HG03103 (cell line): ENCODE measurements around the gene GARRE1.
A peak's percentile ranks its signal among the peaks of the same experiment; 100 is the strongest.
"Not testable (repeated sequence)": the region's sequence is repeated elsewhere in the genome, so short reads cannot be mapped to it uniquely, and the experiment has no call there.

Source experiments
- ATAC-seq: cut with Tn5 transposase; IDR thresholded peaks from one replicate; pipeline ENCODE4 v1.9.1; 2021; ENCODE audit warnings: low read depth; ENCODE audit not compliant: unreplicated experiment

The GARRE1 gene

DNA sequence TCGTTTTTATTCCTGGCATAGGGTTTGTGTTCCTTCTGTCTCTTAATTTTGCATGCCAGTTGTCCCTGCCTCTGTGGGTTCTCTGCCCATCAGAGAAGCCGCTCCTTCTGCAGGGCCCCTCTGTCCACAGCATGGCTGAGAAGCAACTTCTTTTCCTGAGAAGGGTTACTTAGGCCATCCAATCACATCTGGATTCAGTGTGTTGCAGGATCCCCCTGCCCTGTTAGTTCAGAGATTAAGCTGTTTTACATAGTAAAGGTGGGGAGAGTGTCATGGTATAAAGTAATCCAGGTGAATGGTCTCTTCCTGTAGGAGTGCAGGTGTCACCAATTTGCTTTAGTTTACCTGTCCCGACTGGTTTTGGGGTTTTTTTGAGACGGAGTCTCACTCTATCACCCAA lies 22.9 kb upstream of the GARRE1 start:
- ATAC-seq = no peak

DNA sequence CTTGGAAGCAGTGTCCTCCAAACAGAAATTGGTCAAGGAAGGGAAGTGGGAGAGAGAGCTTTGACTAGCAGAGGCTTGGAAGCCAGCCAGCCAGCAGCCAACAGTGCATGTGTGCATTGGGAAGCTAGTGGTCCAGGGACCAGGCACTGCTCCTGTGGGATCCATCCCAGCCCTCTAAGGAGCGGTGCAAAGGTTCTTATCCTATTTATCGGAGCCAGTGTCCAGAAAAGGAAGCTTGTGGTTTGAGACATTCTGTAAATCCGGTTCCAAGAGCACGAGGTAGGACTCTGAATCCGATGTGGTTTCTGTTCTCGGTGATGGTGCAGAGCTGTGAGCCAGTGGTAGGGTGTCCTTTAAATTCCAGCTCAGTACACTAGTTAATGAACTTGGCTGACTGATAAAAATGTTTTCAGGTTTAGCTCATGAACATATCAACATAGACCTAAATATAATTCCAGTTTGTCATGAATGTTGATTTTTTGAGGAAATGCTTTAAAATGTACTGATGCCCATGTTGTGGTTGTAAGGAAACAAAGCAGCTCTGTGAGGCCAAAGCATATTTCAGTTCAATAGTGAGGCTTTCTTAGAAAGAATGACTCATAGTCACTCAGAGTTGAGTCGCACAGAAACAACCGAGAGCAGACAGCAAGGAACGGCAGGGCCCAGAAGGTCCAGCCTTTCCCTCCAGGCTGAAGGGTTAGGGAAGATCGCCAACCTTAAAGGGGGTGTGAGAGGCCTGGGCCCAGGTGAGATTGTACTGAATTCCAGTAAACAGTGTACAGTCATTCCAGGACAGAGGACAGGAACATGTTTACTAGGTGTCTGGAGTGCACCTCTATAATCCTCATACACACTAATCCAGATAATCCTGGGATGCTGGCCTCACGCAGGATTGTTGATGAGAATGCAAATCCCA lies 21.5 kb upstream of the GARRE1 start:
- peak; percentile 50 for ATAC-seq

DNA sequence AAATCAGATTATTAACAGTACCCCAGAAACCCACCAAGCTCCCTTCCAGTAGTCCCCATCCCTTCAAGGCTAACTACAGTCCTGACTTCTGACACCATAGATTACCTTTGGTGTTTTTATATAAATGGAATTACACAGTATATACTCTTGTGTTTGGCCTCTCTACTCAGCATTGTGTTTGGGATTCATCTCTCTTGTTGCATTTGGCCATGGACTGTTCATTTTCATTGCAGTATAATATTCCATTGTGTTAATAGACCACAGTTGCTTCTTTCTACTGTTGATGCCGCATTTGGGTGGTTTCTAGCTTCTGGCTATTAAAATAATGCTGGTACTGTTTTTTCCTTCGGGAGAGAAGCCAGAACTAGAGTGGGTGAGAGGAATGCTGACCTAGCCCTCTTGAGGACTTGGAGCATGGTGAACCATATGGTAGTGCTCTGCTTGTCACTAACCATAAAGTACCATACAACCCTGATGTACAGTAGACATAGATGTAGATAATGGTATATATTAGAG lies 18.9 kb upstream of the GARRE1 start:
- no peak for ATAC-seq

DNA sequence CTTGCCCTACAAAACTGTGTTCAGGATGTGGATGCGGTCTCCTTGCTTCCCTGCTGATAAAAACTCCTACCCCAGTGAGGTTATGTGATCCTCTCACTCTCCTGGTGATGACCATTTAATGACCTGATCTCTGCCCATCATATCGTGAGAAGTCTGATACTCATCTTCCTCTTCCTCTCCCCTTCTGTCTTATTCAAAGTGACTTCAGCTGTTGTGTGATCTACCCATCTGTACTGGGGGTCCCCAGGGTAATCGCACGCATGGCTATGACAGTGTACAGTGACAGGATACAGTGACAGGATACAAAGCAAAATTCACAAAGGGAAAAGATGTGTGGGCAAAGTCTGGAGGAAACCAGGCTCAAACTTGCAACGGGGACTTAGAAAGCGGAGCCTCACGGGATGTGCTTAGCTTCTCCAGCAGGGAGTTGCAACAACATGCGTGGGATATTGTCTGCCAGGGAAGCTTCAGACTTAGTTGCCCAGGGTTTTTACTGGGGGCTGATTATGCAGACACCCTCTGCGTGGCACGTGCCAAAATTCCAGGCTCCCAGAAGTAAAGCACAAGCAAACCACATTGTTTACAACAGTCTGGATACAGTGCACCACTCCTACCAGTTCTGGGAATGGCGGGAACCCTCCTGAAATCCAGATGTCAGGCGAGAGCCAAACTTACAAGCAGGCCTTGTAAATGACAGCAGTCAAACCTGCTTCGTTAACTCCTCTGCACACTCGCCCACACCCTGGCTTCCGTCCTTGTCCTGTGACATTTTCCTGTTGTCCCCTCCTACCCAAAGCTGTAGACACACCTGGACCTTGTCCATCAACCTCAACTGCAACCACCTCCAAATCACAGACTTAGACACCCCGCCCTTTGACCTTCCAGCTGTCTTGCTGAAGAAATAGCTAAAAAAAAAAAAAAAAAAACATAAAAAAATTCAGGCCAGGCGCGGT lies 18.0 kb upstream of the GARRE1 start:
- ATAC-seq = no peak

DNA sequence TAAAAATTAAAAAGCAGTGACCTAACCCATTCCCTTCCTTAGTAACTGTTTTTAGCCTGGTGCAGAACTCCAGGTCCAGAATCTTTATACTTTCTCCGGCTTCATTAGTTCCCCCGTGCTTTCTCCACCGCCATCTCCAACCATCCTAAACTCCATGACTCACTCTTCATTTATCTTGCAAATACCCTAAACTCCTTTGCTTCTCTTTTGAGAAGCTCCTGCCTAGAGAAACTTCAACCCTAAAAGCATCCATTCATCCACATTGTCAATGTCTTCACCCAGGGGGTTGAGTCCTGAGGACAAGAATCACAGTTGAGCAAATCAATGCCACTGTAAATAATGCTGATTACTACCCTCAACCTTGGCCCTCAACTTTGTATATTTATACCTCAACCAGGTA lies 17.1 kb upstream of the GARRE1 start:
- no peak for ATAC-seq

DNA sequence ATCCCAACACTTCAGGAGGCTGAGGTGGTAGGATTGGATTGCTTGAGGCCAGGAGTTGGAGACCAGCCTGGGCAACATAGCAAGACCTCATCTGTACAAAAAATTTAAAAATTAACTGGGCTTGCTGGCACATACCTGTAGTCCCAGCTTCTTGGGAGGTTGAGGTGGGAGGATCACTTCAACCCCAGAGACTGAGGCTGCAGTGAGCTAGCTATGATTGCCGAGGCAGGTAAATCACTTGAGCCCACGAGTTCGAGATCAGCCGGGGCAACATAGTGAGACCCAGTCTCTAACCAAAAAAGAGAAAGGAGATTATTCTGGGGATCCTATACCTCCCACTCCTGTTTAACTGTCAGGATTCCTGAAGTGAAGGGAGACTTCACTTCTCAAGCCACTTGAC lies 16.4 kb upstream of the GARRE1 start:
- ATAC-seq = no peak

DNA sequence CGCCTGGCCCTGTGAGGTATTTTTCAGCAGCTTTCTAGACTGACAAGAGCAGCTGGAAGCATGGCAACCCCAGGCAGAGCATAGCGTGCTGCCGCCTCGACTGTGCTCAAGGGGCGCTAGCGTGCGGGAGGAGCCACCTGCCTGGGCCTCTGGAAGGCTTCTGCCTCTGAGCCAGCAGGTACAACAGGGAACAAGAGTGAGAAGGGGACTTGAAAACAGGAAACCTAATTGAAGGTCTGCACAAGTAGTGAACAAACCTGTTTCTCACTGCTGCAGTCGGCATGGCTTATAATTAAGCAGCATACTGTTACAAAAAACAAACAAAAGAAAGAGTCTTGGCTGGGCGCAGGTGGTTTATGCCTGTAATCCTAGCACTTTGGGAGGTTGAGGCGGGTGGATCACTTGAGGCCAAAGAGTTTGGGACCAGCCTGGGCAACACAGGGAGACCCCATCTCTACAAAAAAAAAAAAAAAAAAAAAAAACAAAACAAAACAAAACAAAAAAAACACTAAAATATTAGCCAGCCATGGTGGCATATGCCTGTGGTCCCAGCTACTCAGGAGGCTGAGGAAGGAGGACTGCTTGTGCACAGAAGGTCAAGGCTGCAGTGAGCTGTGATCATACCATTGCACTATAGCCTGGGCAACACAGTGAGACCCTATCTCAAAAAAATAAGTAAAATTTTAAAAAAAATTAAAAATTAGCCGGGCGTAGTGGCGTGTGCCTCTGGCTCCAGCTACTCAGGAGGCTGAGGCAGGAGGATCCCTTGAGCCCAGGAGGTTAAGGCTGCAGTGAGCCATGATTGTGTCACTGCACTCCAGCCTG lies 12.6 kb upstream of the GARRE1 start:
- no peak for ATAC-seq

DNA sequence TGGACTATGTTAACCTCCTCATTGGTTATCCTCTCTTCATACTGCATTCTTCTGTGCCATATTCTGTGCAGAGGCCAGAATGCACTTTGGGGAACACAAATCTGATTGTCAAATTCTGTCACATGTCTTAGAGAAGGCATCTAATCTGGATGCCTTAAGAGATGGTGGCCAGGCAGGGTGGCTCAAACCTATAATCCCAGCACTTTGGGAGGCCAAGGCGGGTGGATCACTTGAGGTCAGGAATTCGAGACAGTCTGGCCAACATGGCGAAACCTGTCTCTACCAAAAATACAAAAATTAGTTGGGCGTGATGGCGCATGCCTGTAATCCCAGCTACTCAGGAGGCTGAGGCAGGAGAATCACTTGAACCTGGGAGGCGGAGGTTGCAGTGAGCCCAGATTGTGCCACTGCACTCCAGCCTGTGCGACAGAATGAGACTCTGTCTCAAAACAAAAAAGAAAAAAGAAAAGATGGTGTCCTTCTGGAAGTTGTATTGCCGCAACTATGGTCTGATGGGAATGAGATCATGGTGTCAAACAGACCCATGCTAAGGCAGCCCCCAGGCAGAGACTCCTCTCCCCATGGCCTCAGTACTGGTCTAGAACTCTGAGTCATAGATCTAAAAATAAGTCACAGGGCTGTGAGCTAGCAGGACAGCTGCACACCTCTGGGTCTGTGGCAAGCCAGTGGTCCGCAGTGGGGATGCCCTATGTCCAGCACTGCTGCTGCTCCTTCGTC lies 11.0 kb upstream of the GARRE1 start:
- ATAC-seq = not testable (repeated sequence)

DNA sequence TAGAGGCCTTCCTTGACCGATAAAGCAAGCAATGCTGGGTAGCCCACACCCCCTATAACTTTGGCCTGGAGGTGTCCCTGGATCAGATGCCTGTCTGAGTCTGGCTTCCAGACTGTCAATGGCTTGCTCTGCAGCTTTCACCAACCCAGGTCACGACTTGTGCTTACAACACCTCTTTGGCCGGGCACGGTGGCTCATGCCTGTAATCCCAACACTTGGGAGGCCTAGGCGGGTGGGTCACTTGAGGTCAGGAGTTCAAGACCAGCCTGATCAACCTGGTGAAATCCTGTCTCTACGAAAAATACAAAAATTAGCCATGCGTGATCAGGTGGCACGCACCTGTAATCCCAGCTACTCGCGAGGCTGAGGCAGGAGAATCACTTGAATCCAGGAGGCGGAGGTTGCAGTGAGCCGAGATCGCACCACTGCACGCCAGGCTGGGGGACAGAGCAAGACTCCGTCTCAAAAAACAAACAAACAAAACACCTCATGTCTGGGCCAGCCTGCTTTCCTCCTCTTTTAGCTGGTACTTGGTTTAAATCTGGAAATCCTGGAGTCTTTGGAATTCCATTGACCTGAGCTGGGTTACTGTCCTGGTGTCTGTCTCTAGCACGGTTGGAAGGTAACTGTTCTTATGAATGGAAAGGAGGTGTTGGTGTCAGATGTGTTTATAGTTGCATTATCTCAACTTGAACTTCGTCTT lies 10.3 kb upstream of the GARRE1 start:
- ATAC-seq = no peak

DNA sequence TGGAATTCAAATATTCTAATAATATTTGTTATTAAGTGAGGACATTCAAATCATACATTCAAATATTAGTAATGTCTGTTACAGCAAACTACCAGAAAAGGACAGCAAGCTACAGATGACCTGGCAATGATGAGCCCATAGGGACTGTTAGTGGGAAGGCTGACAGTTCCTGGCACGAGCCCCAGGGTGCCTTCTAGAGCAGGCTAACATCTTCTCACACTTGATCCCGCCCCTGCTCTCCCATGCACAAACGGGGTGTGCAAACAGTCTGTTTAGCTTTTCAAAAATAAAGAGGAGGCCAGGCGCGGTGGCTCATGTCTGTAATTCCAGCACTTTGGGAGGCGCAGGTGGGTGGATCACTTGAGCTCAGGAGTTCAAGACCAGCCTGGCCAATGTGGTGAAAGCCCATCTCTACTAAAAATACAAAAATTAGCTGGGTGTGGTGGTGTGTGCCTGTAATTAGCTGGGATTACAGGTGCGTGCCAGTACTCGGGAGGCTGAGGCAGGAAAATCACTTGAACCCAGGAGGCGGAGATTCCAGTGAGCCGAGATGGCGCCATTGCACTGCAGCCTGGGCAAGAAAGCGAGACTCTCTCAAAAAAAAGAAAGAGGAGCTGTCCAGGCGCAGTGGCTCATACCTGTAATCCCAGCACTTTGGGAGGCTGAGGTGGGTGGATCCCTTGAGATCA lies 9.6 kb upstream of the GARRE1 start:
- ATAC-seq = no peak

DNA sequence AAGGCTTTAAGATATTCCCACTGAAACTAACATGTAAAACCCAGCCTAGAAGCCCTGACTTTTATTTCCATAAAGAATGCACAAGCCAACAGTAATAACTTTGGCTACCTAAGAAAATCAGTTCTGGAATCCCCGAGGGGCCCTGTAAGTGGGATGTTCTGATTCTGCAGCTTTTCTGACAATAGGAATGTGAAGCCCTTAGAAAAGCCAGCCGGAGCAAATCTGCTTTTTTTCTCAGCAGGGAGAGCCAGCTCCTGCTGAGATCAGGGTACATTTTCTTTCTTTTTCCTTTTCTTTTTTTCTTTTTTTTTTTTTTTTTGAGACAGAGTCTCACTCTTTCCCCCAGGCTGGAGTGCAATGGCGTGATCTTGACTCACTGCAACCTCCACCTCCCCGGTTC lies 8.0 kb upstream of the GARRE1 start:
- ATAC-seq = no peak

DNA sequence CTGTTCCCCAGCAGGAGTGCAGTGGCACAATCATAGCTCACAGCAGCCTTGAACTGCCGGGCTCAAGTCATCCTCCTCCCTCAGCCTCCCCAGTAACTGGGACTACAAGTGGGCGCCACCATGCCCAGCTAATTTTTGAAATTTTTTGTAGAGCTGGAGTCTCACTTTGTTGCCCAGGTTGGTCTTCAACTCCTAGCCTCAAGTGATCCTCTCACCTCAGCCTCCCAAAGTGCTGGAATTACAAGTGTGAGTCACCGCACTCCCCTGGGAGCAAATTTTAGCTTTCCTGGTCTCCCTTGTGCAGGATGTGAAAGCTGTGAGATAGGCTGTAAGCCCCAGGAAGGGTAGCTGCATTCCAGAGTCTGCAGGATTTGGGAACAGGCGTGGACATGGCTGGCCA lies 5.4 kb upstream of the GARRE1 start:
- ATAC-seq = no peak

DNA sequence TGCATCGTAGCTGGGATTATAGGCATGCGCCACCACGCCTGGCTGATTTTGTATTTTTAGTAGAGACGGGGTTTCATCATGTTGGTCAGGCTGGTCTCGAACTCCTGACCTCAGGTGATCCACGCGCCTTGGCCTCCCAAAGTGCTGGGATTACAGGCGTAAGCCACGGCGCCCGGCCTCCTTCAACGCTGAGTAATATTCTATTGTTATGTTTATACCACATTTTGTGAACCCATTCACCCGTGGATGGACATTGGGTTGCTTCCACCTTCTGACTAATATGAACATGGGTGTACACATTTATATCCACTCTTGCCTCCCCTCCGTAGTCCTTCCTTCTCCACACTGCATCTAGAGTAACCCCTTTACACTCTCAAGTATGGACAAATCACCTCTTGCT lies 1.2 kb upstream of the GARRE1 start:
- not testable (repeated sequence) for ATAC-seq

DNA sequence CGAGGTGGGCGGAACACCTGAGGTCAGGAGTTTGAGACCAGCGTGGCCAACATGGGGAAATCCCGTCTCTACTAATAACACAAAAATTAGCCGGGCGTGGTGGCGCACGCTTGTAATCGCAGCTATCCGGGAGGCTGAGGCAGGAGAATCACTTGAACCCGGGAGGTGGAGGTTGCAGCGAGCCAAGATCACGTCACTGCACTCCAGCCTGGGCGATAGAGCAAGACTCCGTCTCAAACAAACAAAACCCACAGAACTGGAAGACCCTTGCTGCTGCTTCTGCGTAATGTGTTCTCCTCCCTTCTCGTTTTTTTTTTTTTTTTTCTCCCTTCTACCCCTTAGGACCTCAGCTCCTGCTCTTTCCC lies 691 bp upstream of the GARRE1 start:
- not testable (repeated sequence) for ATAC-seq

DNA sequence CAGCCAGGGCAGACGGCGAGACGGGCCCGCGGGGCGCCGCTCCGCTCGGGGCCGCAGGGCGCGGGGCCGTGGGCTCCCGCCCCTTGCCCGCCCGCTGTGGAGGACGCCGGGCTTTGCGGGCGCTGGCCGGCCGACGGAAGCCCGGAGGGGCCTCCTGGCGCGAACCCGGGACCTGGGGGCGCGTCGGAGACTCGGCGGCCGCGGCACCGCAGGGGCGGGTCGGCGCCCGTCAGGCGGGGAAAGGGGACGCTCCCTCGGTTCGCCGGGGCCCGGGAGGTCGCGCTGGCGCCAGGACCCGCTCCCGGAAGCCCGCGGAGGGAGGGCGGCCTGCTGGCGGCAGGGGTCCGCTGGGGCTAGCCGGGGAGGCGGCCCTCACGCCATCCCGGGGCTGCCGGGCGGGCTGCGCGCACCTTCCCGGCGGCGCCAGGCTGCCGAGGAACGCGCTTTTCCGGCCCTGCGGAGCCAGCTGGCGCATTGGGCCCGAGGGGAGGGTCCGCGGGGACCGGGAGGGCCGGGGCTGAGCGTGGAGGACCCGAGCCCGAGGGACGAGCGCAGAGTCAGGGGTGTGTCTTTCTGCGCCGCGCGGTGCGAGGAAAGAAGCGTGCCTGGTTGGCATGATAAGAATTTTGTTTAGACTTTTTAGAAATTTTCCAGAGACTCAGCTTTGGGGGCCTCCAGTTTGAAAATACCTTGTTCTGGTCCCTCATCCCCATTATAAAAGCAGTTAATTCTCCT lies 511 bp downstream of the GARRE1 start:
- peak; percentile 41 for ATAC-seq

DNA sequence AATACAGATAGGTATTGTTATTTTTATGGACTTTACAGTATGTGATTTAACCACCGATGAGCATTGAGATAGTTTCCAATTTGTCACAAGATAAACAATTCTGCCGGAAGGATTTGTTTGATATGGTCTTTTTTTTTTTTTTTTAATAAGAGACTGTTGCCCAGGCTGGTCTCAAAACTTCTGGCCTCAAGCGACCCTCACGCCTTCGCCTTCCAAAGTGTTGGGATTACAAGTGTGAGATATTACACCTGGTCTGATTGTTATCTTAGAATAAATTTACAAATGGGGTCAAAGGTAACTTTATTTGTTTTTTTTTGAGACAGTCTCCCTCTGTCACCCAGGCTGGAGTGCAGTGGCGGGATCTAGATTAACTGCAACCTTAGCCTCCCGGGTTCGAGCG lies 1.2 kb downstream of the GARRE1 start:
- no peak for ATAC-seq

DNA sequence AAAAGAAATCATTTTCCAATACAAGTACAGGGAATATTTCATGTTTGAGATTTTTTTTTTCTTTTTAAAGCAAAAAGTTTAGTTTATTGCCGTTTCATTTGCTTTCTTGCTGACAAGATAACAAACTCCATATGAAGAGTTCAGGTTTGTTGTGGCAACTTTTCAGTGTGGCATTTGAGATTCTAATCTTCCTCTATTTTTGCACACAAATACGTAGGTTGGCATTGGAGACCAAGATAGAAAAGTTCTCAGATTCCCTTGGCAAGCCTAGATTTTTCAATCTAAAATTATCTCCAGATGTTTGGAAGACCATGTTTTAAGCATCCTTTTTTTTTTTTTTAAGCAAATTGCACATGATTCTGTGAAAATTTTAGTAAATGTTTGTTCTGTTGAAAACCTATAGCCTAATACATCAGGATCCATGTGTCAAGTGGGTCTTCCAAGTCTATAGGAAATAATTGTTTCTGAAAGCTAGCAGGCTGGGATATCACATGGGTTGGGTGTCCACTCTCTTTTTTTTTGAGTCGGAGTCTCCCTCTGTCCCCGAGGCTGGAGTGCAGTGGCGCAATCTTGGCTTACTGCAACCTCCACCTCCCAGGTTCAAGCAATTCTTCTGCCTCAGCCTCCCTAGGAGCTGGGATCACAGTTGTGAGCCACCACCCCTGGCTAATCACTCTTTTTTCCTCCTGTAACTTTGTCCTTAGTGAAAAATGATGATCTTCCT lies 2.6 kb downstream of the GARRE1 start:
- ATAC-seq = no peak
